Measurements from ENCODE around the gene NGFR. TPM values are rescaled to one million over a fixed set of nuclear protein-coding genes. Genes with fewer than 3 reads are reported as not detected.

The NGFR gene
- total and polyA plus RNA-seq, 2 donors (not counting 1 experiment from before 2014, with no cell fraction given) = 0.14 to 0.17 TPM

DNA sequence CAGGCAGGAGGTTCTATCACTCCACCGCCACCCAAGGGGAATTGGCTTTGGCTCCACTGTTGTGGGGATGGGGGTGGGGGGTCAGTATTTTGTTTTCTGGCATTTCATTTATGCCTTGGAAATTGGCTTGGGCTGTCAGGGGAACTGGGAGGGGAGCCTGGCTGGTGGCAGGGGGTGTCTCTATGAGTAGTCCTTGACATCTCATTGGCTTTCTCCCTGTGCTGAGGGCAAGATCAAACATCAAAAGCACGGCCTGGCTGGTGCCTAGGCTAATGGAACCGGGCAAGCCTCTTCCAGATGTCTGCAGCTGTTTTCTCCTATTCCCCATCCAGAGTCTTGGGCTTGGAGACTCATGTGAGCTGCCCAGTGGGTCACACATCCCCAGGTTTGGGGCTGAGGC lies 17.4 kb upstream of the NGFR start:
- no peaks in the 10 kb centered on the region for H3K9me3 ChIP-seq (ENCODE audit: control insufficient read depth, insufficient read depth, low read depth, low read length)
- no peak overlapping the region for H3K9ac ChIP-seq (ENCODE audit: insufficient read depth, low read length)
- H4K20me1 ChIP-seq (ENCODE audit: control insufficient read depth, extremely low read depth, insufficient read depth, low read length) = no peaks in the 10 kb centered on the region
- no peak overlapping the region for H2AFZ ChIP-seq (ENCODE audit: low read length)
- H3K27ac ChIP-seq (ENCODE audit: insufficient read depth, low read length) = no peak overlapping the region
- no peaks in the 10 kb centered on the region for H3K36me3 ChIP-seq (ENCODE audit: control insufficient read depth, insufficient read depth, low read length)
- no peak overlapping the region for H3K4me2 ChIP-seq (ENCODE audit: extremely low read depth, insufficient read depth, low read length)
- no peak overlapping the region for H3K4me3 ChIP-seq (replicated peaks in 1 of 4; ENCODE audit: control extremely low read depth in 1 of 4, insufficient read depth in 1 of 4, low read depth in 3 of 4, low read length in 4 of 4)
- no peaks in the 10 kb centered on the region for H3K79me2 ChIP-seq (ENCODE audit: control insufficient read depth, insufficient read depth, low read length)
- TF ChIP-seq CTCF (conservative IDR thresholded peaks at IDR 0.05 in 1 of 2, IDR thresholded peaks at IDR 0.05 in 1 of 2; ENCODE audit: low read depth in 1 of 2, low read length in 2 of 2) (no peak), EZH2 (IDR thresholded peaks at IDR 0.05; ENCODE audit: low read length, missing control alignments) (no peak)
- no peak for DNase-seq (ENCODE audit: low read depth in 2 of 2)
- peaks cover 31% of the 10 kb centered on the region for H3K27me3 ChIP-seq (ENCODE audit: control insufficient read depth, insufficient read depth, low read length)
- no peaks in the 10 kb centered on the region for H3K4me1 ChIP-seq (ENCODE audit: control insufficient read depth, extremely low read depth, insufficient read depth, low read length)

DNA sequence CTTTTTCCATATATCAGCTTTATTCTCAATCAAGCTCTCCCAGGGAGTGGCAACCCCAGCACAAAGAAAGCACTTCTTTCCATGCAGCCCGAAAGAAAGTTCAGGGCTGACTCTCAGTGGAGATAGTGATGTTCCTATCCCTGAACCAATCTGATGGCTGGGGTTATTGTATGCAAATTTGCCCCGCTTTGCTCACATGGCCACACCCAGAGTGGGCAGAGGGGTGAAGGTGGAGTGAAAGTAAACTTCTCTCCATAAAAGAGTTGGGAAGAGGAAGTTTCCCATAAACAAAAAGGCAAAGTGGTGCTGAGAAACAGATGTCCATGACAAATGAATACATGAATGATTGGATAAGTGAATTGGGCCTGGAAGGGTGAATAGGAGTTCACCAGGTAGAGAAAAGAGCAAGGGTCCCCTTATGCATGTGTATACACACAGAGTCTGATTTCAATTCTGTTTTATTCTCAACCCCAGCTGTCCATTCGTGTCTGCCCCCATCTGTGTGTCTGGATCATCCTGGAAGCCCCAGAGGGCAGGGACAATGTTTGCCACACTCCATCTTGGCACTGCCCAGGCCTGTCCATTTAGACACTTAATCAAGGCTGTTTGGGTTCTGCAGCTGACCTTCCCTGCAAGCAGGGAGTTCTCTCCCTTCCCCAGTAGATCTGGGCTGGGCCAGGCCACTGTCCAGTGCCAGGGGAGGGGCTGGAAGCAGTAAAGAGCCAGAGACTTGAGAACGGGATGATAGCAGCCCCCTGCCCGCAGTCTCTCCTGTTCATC lies 14.1 kb upstream of the NGFR start:
- Histone ChIP-seq H3K4me2 (ENCODE audit: extremely low read depth, insufficient read depth, low read length) (no peak overlapping the region), H4K20me1 (ENCODE audit: control insufficient read depth, extremely low read depth, insufficient read depth, low read length) (no peaks in the 10 kb centered on the region), H3K9me3 (ENCODE audit: control insufficient read depth, insufficient read depth, low read depth, low read length) (no peaks in the 10 kb centered on the region), H3K4me1 (ENCODE audit: control insufficient read depth, extremely low read depth, insufficient read depth, low read length) (no peaks in the 10 kb centered on the region), H3K79me2 (ENCODE audit: control insufficient read depth, insufficient read depth, low read length) (no peaks in the 10 kb centered on the region), H3K9ac (ENCODE audit: insufficient read depth, low read length) (no peak overlapping the region), H3K27ac (ENCODE audit: insufficient read depth, low read length) (no peak overlapping the region), H3K36me3 (ENCODE audit: control insufficient read depth, insufficient read depth, low read length) (no peaks in the 10 kb centered on the region), H3K27me3 (ENCODE audit: control insufficient read depth, insufficient read depth, low read length) (peaks cover 38% of the 10 kb centered on the region), H3K4me3 (replicated peaks in 1 of 4; ENCODE audit: control extremely low read depth in 1 of 4, insufficient read depth in 1 of 4, low read depth in 3 of 4, low read length in 4 of 4) (no peak overlapping the region), H2AFZ (ENCODE audit: low read length) (no peak overlapping the region)
- DNase-seq (ENCODE audit: low read depth in 2 of 2) = no peak
- no peak for TF ChIP-seq CTCF (conservative IDR thresholded peaks at IDR 0.05 in 1 of 2, IDR thresholded peaks at IDR 0.05 in 1 of 2; ENCODE audit: low read depth in 1 of 2, low read length in 2 of 2)
- no peak for TF ChIP-seq EZH2 (IDR thresholded peaks at IDR 0.05; ENCODE audit: low read length, missing control alignments)

GRCh38 chr17:49482144-49482817 lies 12.8 kb upstream of the NGFR start:
- TF ChIP-seq CTCF (conservative IDR thresholded peaks at IDR 0.05 in 1 of 2, IDR thresholded peaks at IDR 0.05 in 1 of 2; ENCODE audit: low read depth in 1 of 2, low read length in 2 of 2) = no peak
- no peak for TF ChIP-seq EZH2 (IDR thresholded peaks at IDR 0.05; ENCODE audit: low read length, missing control alignments)
- Histone ChIP-seq H3K27ac (ENCODE audit: insufficient read depth, low read length) (no peak overlapping the region), H3K79me2 (ENCODE audit: control insufficient read depth, insufficient read depth, low read length) (no peaks in the 10 kb centered on the region), H3K36me3 (ENCODE audit: control insufficient read depth, insufficient read depth, low read length) (no peaks in the 10 kb centered on the region), H3K9me3 (ENCODE audit: control insufficient read depth, insufficient read depth, low read depth, low read length) (no peaks in the 10 kb centered on the region), H3K9ac (ENCODE audit: insufficient read depth, low read length) (no peak overlapping the region), H3K4me2 (ENCODE audit: extremely low read depth, insufficient read depth, low read length) (no peak overlapping the region), H3K27me3 (ENCODE audit: control insufficient read depth, insufficient read depth, low read length) (peaks cover 41% of the 10 kb centered on the region), H2AFZ (ENCODE audit: low read length) (no peak overlapping the region), H3K4me1 (ENCODE audit: control insufficient read depth, extremely low read depth, insufficient read depth, low read length) (no peaks in the 10 kb centered on the region), H3K4me3 (replicated peaks in 1 of 4; ENCODE audit: control extremely low read depth in 1 of 4, insufficient read depth in 1 of 4, low read depth in 3 of 4, low read length in 4 of 4) (no peak overlapping the region), H4K20me1 (ENCODE audit: control insufficient read depth, extremely low read depth, insufficient read depth, low read length) (no peaks in the 10 kb centered on the region)
- no peak for DNase-seq (ENCODE audit: low read depth in 2 of 2)
